Activated gamma-delta T cell treated with Interleukin-2 at 50 U/mL for 16 hours (primary cell): ENCODE measurements around the gene EHF.
"Not testable (repeated sequence)": the region's sequence is repeated elsewhere in the genome, so short reads cannot be mapped to it uniquely, and the experiment has no call there.

Experiments used
- DNase-seq: peaks from one replicate; pipeline ENCODE4 v3.0.0-alpha.2; 2020

Gene EHF

DNA sequence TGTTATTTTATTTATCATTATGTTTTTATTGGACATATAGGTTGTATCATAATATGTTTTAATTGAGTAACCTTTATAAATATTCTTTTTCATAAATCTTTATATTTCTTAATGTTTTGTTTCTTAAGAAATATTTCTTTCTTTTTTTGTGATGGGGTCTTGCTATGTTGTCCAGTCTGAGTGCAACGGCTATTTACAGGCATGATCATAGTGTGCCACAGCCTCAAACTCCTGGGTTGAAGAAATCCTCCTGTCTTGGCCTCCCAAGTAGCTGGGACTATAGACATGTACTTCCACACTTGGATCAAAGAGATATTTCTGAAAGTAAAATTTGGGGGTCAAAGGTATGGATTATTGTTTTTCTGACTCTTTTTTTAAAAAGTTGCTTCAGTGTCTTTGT is 53.1 kb downstream of the EHF start:
- no peak for DNase-seq

DNA sequence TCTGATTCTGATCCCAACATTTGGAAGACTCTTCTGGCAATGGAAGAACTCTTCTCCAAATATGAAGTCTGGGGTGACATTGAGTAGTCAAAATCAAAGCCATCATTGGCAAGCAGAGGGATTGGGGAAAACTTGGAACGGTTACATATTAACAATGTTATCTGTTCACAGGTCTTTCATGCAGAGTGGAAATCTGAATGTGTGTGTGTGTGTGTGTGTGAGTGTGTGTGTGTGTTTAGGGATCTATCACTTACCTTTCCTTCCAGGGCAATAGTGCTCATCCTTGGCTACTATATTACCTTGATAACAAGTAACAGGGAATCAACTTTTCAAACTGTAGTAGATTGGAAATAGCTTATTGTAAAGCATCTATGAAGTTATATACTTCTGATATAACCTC is 55.3 kb downstream of the EHF start:
- no peak for DNase-seq

GRCh38 chr11:34679681-34680080 is 58.8 kb downstream of the EHF start:
- no peak for DNase-seq

DNA sequence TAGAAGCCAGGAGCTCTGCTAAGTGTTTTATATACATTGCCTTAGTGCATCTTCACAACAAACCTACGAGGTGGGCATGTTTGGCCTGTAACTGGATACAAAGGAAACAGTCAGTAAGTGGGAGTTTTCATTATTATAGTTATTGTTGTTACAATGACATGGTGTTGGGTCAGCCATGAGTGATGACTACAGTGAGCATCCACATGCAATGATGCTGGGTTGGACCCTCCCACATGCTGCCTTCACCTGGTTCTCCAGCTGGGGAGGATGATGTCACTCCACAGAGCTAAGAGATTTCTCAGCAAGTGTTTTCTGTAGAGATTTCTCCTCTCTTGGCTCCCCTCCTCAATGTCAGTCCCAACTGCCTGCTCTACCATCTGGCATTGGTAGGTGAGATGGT is 59.3 kb downstream of the EHF start:
- no peak for DNase-seq

DNA sequence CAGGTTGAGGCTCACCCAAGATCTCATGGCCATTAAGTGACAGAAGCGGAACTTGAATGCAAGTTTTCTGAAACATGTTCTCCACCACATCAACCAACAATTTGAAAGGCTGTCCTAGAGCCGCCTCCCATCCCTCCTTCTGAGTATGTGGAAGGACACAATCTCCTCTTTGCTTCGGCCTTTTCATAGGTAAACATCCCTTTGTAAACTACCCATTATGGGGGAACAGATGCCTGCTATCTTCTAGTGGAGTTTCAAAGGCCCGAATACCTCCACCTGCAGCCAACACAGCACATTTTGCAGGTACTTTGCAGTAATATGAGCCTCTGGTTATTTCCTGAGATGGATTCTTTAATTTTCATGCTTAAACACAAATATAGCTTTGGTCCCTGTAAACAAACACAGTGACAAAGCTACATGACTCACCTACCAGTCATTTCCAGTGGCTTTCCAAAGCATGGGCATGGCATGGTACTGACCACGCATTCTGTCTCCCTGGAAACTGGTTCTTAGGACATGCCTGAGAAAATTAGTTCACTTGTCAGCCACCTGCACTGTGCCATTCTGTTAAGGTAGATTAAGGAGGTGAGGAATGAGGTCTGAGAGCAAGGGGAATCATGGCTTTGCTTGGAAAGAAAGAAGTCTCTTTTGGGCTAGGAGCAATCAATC is 60.2 kb downstream of the EHF start:
- no peak for DNase-seq

DNA sequence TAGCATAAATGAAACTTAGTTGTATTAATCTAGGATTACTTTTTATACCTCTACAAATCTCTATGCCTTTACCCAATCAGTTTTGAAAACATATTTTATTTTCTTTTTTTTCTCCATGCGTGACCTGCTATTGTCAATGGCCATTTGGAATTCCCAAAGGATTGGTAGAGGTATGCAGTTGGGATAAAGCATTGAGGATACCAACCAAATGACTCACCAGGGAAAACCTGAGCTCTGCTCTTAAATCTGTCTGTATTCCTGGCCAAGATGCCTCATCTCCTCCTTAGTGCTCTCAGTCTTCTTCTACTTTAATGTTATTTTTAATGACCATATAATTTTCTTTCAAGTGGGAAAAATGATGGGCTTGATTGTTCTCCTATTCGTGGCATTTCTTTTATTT is 61.9 kb downstream of the EHF start:
- no peak for DNase-seq

DNA sequence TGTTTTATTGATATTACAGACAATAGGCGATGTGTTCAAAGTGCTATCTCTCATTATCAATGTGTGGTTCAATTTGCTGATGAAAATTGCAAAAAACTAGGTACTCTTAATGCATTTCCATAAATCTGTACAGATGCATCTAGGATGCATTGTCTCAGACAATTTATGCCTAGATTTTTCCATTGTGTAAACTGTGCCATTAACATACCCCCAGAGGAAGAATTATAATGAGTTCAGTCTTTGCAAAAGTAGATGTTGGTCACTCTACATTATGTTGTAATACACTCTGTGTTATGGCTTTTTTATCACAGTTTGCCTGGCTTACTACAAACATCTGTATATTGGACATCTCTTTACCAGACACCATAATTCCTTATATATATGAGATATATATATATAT is 62.5 kb downstream of the EHF start:
- no peak for DNase-seq

DNA sequence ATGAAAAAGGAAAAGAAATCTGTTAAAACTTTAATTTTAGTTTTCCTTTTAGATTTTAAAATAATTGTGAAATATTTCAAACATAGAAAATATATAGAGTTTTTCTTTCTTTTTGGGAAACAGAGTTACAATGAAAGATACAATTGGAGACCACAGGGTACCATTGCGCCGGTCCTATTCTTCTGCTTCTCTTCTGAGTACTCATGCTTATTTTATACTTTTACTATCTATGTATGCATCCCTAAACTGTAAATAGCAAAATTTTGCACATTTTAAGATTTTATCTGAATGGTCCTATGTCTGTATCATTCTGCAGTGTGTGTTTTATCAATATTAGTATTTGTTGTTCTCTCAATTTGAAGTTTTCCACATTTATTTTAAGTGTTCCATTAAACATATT is 65.0 kb downstream of the EHF start:
- DNase-seq = no peak

DNA sequence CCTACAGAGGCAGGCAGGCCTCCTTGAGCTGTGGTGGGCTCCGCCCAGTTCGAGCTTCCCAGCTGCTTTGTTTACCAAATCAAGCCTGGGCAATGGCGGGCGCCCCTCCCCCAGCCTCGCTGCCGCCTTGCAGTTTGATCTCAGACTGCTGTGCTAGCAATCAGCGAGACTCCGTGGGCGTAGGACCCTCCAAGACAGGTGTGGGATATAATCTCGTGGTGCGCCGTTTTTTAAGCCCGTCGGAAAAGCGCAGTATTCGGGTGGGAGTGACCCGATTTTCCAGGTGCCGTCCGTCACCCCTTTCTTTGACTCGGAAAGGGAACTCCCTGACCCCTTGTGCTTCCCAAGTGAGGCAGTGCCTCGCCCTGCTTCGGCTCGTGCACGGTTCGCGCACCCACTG is 71.4 kb downstream of the EHF start:
- not testable (repeated sequence) for DNase-seq

- DNase-seq = no peak
Observed at GRCh38 chr11:34696862-34697261, 76.0 kb downstream of the EHF start.

DNA sequence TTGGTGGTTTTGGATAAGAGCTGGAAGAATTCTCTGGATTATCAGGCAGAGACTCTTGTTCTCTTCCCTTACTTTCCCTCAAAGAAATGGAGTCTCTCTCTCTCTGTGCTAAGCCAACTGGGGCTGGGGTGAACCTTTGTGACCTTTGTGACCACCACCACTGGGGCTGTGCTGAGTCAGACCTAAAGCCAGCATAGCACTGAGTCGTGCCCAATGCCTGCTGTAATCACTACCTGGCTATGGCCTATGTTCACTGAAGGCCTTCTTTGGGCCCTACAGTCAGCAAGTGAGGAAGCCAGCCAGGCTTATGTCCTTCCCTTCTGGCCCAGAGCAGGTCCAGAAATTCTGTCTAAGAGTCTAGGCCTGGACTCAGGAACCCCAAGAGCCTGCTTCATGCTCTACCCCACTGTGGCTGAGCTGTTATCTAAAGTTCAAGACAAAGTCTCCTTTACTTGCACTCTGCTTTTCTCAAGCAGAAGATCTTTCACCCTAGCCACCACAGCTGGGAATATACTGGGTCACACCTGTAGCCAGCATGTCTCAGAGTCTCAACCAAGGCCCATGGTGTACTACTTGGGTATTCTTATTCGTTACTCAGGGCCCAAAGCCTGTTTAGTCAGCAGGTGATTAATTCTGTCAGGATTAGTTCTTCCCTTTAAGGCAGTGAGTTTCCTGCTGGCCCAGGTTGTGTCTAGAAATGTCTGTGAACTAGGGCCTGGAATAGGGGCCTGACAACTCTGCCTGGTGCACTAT is 86.0 kb downstream of the EHF start:
- DNase-seq = no peak

DNA sequence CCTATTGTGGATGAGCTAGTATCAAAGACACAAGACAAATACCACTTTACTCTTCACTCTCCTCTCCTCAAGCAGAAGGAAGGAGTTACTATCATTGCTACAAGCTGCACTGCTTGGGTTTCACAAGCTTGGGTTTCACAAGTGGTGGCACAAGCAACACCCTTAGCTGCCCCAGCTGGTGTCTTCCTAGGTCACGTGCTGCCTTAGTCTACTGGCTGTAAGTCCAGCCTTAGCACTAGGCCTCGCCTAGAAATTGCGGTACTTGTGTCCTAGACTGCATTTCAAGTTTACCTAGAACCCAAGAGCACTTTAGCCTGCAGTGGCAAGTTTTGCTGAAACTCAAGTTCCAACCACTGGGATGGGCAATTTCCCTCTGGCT is 86.6 kb downstream of the EHF start:
- DNase-seq = no peak
